HG03097 (cell line): ENCODE data around the gene MDC1.
"Not testable (repeated sequence)": the region's sequence is repeated elsewhere in the genome, so short reads cannot be mapped to it uniquely, and the experiment has no call there.

Experiments used
- ATAC-seq: cut with Tn5 transposase; IDR thresholded peaks from one replicate; pipeline ENCODE4 v1.9.1; 2021; ENCODE audit not compliant: unreplicated experiment, low FRiP score

The MDC1 gene

GRCh38 chr6:30683183-30683979, 33.7 kb downstream of the MDC1 start:
- no peak for ATAC-seq

DNA sequence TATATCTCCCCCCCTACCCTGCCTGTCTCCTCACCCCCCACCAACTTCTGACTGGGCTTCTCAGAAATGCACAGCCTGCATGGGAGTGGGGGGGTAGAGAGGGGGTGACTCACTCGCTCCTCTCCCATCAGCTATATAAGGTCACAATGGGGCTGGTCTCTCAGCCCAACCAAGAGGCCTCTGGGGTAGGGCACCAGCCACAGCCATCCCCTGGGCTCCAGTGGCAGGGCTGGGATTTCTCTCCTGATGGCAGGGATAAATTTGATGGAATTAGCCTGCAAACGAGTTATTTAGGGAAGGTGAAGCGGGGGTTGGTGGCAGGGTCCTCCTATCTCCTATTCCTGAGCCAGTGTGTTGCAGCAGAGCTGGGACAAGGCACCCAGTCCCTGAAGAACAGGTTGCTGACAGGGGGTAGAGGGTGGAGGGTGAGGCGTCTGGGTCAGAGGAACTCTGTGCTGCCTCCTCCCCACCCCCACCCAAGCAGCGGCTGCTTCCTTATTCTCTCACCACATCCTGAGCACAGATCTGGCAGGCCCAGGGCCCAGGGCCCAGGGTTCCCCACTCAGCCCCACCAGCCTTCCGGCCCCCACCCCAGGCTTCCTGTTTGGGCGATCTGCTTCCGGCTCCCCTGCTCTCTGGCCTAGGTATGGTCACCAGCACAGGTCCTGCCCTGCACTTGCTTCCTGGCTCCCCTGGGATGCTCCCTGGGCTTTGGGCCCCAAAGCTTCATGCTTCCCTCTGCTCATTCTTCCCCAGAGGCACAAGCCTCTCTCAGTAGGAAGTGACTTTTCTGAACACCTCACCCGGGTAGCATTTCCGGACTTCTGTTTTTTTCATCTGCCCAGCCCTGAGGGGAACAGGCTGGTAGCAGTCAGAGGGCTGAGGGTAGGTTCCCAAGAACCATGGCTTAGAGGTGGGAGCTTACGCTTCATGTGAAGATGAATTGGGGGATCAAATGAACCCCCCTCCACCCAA, 34.7 kb downstream of the MDC1 start:
- ATAC-seq: peak; percentile 28

DNA sequence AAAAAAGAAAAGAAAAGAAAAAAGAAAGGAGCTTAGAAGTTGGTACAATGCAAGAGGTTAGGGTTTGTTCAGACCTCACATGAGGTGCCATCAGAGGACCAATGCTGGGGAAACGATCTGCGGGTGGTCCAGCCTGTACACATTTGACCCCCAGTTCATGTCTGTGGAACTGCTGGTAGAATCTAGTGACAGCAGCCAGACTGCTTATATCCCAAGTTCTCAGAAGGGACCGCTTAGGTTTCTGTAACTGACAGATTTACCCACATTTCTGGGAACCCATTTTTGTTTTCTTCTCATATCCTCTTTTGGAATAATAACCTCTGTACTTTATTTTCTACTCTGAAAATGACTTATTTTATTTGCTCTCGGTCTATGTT, 35.3 kb downstream of the MDC1 start:
- no peak for ATAC-seq

GRCh38 chr6:30679765-30680535, 37.1 kb downstream of the MDC1 start:
- no peak for ATAC-seq

GRCh38 chr6:30678964-30679726, 37.9 kb downstream of the MDC1 start:
- peak; percentile 39 for ATAC-seq

GRCh38 chr6:30676660-30677285, 40.3 kb downstream of the MDC1 start:
- no peak for ATAC-seq

DNA sequence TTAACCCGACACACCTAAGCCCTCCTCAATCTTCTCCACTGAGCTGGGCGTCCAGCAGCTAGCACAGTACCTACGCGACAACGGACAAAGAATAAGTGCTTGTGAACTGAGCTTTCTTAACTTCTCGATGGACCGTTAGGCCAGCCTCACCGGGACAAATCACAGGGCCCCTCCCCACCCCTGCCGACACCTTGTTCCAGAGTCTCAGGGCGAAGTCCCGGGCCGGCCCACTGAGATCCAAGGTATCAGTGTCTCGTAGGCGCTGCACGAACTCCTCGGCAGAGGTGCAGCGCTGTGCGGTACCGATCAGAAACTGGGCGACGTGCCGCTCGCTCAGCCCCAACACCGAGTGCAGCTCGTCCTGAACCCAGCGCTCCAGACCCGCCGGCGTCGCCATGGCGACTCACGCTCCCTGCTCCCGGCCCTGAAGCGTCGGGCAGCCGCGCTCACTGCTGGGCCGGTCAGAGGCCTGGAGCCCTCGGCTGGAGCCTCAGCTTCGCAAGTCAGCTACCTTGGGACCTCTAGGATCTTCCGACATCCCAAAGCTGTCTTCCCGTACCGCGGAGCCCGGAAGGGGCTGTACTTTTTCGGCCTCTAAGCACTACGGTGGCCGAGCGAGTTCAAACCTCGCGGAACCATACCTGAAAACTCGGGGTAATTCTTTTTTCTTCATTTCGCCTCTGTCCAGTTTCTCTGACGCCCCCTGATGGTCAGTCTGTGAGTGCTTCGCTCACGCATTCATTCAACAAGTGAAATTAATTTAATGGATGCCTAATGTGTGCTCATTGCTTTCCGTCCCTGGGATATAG, 44.4 kb downstream of the MDC1 start, which contains the start of gene DHX16:
DHX16 (minus strand) TSS at position 562 of the 809 bp plus-strand sequence; CDS start at position 397, 165 bp downstream.
- ATAC-seq: peak; percentile 80

DNA sequence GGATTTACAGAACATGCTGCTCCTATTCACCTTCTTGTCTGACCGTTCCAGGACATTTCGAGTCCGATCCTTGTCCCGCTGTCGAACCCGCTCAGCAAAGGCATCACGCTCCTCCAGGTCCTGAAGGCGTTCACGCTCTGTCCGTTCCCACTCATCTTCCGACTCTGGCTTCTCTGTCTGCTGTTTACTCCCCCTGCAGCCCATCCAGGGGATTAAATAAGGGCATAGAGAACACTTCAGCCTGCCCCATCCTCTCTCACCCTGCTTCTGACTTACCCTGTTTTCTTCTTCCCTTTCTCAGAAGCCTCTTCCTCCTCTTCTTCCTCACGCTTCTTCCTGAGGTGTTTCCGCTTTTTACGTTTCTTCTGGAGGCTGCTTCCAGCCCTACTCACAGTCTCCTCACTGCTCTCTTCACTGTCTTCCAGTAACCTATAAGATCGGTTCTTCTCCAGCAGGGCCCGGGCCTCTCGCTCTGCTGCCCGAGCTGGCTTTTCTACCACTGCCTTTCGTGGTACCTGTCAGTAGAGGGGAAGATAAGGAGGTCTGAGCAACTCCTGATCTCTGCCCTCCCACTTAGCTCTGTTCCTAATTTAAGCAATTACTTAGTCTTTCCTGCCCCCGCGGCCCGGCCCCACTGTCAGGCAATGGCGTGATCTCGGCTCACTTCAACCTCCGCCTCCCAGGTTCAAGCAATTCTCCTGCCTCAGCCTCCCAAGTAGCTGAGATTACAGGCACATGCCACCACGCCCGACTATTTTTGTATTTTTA, 46.1 kb downstream of the MDC1 start:
- no peak for ATAC-seq

DNA sequence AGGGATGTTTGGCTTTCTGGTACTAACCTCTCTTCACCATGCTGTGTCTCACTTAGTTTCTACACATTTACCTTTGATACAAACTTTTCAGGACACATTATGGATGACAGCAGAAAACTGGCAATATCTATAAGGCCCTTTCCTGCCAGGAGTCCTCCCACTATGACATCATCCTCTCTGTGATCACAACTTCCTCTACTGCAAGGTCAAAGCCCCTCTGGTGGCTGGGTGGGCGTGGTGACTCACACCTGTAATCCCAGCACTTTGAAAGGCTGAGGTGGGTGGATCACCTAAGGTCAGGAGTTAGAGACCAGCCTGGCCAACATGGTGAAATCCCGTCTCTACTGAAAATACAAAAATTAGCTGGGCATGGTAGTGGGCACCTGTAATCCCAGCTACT, 50.8 kb downstream of the MDC1 start:
- ATAC-seq: not testable (repeated sequence)

DNA sequence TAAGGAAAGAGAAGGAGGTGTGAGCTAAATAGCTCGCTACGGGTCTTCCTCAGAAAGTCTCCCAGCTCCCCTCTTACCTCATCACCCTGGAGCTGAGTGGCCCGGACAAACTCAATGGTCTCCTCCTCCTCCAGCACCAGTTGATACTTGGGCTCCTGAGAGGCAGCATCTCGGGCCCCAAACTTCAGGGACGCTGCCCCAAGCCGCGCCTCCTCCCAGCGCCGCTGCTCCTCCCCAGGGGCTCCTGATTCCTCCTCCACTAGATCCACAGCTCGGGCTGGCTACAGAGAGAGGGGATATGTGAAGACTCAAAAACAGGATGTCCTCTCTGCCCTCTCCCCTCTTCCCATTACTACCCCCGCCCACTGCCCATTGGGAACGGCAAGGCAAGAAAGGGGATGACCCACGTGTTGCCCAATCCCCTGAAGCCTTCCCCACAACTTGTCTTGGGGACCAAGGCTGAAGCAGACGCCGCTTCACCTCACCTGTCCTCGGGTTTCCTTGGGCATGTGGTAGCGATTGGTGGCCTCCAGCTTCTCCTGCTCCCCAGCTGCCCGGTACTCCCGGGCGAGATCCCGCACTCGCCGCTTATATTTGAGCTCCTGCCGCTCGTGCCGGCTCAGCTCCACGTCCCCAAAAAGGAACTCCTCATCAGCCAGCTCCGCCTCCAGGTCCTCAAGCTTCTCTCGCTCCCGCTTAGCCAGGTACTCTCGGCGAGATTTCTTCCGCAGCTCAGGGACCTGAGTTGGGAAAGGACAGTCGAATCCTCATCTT, 51.9 kb downstream of the MDC1 start:
- no peak for ATAC-seq

DNA sequence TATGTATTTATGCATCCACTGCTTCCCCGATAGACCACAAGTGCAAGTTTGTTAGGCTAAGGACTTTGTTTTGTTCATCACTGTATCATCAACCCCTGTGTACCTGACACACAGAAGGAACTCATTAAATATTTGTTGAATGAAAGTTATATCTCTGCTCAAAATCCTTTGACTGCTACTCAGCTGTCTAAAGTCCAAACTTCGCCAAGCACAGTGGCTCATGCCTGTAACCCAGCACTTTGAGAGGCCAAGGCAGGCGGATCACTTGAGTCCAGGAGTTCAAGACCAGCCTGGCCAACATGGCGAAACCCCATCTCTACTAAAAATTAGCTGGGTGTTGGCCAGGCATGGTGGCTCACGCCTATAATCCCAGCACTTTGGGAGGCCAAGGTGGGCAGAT, 59.2 kb downstream of the MDC1 start:
- not testable (repeated sequence) for ATAC-seq

GRCh38 chr6:30657454-30657853, 59.6 kb downstream of the MDC1 start:
- no peak for ATAC-seq

DNA sequence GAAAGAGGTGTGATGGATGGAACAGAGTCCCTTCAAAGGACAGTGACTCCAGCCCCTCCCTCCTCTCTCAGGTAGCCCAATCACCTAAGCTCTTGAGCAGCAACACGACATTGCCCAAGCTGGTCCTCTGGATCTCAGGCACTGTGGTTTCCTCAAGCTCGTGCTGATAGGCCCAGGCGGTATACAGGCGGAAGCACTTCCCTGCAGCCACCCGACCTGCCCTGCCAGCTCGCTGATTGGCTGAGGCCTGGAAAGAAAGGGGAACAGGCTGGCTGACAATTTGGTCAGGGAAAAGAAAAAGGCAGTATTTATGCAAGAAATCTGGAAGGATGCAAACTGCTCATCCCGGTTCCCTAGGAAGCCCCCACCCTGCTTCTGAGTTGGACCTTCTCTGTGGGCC, 60.6 kb downstream of the MDC1 start:
- ATAC-seq: no peak

DNA sequence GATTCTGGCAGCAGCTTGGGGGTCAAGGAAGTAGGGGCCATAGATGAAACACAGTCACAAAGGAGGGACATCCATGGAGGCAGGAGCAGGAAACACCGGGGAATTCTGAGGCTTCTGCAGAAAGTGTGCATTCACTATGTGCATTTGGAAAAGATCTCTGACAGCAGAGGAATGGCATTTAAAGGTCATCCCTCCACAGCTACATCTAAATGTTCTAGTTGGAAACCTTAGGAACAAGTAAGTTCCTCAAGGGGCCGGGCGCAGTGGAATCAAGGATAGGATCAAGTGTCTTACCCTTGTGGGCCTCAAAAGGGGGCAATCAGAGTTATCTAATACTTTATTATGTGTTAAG, 61.4 kb downstream of the MDC1 start:
- ATAC-seq: no peak

- ATAC-seq: no peak
Measured at GRCh38 chr6:30654798-30655742, 62.0 kb downstream of the MDC1 start.

GRCh38 chr6:30651143-30651542, 65.9 kb downstream of the MDC1 start:
- ATAC-seq: no peak
